HG02610 (cell line): ENCODE results near the gene EME1.

ENCODE experiments used
- ATAC-seq: cut with Tn5 transposase; IDR thresholded peaks from one replicate; pipeline ENCODE4 v1.9.1; 2021; ENCODE audit warnings: mild to moderate bottlenecking, moderate library complexity; ENCODE audit not compliant: unreplicated experiment

Gene EME1

GRCh38 chr17:50362661-50363060 lies 10.4 kb upstream of the EME1 start:
- no peak for ATAC-seq

GRCh38 chr17:50363217-50364060 lies 9.6 kb upstream of the EME1 start:
- no peak for ATAC-seq

DNA sequence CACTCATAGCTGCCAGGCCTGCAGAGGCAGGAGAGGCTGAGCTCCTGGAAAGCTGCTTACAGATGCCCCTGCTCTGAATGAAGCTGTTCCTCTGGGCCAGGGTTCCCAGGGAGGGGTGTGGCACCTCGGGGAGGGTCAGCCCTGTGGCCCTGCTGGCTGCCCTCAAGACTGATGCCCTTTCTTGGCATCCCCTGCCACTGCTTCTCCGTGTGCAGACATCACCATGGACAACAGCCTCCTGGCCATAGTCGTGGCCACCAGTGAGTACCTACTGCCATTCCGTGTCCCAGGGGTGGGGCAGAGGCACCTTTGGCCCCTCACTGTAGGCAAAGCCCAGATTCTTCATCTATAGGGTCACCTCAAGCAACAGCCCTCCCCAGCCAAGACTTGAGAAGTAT lies 9.0 kb upstream of the EME1 start:
- no peak for ATAC-seq

DNA sequence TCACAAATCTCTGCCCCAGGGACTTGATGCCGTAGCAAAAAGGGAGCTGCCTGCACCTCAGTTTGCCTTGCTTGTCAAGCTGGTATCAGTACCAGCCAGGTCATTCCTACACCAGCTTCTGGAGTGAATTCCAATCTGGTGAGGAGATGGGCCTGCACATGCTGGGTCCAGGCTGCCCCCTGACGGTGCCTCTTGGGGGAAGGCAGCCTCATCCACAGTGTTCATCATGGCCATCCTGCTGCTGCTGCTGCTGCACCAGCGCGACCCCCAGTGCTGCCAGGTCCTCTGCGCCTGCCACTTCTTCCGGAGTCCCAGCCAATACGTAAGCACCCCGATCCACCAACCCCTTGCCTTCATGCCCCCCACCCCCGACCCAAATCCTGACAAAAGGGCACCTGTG lies 8.3 kb upstream of the EME1 start:
- no peak for ATAC-seq

GRCh38 chr17:50365165-50365564 lies 7.9 kb upstream of the EME1 start:
- ATAC-seq, result no peak

DNA sequence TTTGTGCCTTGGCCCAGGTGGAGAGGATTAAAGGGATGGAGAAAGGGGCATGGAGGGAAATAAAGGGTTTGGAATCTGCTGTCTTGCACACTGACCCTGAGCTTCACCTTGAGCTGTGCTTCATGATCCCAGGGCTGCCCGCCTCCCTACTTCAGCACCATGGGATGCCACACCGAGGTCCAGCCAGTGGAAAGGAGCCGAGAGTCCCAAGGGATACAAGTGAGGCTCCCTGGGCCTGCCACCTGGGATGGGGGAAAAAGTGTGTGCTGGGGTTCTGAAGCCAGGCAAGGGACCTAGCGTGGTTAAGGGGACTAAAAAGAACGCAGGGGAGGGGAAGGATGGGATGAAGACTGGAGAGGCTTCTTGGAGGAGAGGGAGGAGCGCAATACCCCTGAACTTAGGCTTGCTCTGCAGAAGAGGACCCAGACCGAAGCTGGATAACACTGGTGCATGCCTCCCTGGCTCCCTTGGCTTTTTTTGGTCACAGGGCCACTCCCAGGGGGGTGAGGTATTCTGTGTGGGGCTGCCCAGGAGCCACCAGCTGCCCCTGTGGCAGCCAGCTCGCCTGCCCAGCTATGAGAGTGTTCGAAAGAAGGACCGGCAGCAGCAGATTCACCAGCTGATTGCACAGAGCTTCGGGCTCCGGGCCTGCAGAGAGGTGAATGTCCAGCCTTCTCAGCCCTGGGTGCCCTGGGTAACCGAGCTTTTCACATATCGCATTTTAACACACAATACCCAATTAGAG lies 7.2 kb upstream of the EME1 start:
- no peak for ATAC-seq

GRCh38 chr17:50367401-50367800 lies 5.6 kb upstream of the EME1 start:
- no peak for ATAC-seq

GRCh38 chr17:50370052-50370451 lies 3.0 kb upstream of the EME1 start:
- ATAC-seq, result no peak

DNA sequence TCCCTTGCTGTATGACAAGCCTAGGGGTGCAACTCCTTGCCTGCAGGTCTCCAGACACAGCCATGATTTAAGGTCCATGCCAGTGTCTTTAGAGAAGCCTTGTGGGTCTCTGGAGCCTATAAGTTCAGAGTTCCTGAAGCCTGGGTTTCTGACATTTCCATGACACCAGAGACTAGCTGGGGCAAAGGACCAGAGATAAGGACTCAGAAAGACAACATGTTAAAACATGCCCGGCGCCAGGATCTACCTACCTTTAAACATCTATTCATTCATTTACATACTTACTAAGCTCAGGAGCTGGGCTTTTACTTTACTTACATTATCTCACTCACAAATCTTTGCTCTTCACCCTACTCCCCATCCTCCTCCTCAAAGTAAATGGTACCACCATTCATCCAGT lies 1.5 kb upstream of the EME1 start:
- no peak for ATAC-seq

DNA sequence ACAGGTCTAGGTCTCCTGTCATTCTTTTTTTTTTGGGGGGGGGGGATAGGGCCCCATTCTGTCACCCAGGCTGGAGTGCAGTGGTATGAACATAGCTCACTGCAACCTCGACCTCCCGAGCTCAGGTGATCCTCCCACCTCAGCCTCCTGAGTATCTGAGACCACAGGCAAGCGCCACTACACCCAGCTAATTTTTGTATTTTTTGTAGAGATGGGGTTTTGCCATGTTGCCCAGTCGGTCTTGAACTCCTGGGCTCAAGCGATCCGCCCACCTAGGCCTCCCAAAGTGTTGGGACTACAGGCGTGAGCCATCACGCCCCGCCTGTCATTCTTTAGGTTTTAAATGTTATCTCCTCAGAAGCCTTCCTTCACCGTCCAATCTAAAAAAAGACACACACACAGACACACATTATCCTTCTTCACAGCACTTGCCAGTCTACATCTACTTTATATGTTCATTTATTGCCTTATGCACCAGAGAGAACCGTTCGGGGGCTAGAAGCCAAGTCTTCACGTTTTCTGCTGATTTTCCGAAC lies 739 bp upstream of the EME1 start:
- no peak for ATAC-seq

- no peak for ATAC-seq
Observed at GRCh38 chr17:50373705-50374104, 676 bp downstream of the EME1 start.

DNA sequence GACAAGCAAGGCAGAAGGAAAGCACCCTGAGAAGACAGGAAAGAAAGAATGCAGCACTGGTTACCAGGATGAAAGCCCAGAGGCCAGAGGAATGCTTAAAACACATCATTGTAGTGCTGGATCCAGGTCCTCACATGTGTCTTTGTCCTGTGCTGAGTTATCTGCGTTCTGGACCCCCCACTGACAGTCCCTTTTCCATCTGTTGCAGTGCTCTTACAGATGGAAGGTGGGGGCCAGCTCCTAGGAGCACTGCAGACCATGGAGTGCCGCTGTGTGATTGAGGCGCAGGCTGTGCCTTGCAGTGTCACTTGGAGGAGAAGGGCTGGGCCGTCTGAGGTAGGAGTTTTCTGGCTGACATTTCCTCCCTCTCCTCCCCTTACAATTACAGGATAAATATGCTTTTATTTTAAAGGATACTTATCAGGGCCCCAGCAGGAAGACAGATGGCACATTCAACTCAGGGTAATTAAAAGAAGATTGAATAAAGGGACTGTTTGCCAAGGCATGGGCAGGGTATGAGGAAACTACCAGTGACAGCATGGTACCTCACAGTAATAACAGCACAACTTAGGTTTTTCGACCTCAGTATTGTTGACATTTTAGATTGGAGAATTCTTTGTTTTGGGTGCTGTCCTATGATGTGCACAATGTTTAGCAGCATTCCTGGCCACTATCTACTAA lies 3.0 kb downstream of the EME1 start:
- ATAC-seq, result no peak

DNA sequence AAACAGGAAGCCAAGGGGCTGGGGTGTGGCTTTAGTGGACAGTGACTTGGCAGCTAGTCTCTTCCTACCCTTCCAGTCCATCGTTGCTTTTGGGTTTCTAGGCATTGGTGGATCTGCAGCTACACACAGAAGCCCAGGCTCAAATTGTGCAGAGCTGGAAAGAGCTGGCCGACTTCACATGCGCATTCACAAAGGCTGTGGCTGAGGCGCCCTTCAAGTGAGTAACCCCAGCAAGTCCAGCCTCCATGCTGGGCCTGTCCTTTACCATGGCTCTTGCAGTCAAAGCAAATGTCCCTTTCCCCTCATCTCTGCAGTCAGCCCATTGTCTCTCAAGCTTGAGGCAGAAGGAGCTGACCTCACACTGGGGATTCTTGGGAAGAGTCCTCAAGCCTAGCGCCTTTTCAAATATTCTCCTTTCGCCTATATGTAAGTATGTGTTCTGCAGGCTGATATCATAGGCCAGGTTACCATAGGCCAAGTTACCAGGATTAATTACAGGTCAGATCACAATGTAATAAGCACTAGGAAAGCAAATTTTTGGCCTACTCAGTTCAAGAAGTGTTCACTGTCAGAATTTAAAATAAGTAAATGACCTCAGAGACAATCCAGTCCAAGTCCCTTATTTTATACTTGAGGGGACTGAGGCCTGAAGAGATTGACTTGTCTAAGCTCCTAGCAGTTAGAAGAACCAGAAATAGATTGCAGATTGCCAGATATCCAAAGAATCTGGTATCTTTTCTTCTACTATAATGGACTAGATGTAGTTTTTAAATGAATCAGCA lies 6.5 kb downstream of the EME1 start:
- ATAC-seq, result no peak

DNA sequence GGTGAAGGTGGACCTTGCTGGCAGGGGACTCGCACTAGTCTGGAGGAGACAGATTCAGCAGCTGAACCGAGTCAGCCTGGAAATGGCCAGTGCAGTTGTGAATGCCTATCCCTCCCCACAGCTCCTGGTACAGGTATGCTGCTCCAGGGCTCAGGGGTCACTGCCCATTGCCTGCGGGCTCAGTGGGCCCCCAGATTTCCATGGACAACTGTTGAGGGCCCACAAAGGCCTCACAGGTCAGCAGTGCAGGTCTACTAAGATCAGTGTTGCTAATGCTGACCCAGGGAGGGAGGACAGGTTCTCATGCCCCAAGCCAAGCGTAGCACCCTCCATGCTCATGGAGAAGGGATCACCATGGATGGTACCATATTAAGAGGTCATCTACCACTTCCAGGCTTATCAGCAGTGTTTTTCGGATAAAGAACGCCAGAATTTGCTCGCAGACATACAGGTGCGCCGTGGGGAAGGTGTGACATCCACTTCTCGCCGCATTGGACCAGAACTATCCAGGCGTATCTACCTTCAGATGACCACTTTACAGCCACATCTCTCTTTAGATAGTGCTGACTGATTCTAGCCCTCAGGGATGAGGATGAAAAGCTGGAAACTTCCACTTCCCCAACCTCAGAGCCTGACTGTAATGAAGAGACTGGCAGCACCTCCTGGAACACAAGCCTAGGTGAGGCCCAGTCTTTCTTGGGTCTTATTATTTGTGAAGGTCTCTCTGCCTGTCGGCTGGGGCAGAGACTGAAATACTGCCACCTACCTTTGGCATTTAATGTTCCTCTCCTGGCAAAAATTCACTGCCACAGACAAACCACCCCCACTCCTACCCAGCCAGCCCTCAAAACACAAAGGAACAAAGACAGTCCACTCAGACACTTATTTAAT lies 7.6 kb downstream of the EME1 start:
- no peak for ATAC-seq

- ATAC-seq, result no peak
Observed at GRCh38 chr17:50381260-50381815, 8.3 kb downstream of the EME1 start.

DNA sequence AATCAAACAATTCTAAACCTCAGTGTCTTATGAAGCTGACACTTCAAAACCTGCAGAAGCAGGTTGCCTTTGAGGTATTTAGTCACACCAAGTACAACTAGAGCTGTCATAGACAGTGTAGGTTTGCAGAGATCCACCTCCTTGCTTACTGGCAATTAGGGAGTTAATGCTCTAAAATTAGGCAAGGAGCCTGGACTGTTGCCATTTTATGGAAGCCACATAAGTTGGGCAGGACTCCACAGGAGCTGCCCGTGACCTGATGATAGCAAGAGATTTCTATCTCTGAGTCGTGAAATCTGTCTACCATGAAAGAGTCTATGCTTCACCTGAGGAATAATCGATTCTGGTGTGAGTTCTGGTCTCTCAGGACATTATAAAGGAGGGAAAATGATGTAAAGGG lies 8.9 kb downstream of the EME1 start:
- no peak for ATAC-seq

GRCh38 chr17:50382931-50383330 lies 9.9 kb downstream of the EME1 start:
- no peak for ATAC-seq

DNA sequence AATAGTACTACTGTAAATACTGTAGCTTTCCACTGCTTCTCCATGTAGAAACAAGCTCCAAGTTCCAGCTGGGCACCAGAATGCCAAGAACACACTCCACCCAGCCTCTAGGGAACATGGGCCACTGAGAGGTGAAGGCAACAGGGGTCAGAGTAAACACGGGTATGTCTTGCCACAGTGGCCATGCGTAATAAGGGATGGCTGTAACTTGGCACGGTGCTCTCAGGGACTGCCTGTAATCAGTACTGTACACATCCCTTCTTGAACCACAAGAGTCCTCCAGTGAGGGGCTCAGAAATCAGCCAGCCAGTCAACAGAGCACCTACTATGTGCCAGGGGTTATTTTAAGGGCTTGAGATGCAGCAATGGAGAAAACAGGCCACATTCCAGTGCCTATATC lies 13.5 kb downstream of the EME1 start:
- ATAC-seq, result no peak

- no peak for ATAC-seq
Observed at GRCh38 chr17:50388728-50389127, 15.7 kb downstream of the EME1 start.
